D341Med (cell line): Measurements from ENCODE around the gene TMA7B.

Experiments
- DNase-seq: peaks from one replicate; pipeline ENCODE4 v3.0.0; 2012; ENCODE audit warnings: low spot score

TMA7B gene

DNA sequence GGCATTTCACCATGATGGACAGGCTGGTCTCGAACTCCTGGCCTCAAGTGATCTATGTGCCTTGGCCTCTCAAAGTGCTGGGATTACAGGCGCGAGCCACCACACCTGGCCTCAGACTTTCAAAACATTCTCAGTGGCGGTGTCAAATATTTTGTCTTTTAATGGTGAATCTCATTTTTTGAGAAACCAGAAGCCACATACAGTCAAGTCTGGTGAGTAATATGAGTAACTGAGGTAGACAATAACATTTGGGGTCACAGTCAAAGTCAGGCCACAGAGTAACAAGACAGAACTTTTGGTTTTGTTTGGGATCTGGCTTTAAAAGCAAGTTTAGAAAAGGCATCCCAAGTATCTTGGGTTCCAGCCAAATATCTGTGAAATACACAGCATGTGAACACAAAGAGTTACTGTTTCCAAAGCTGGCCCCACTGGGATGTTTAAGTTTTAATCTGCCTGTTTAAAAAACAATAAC, 5.6 kb upstream of the TMA7B start:
- no peak for DNase-seq

DNA sequence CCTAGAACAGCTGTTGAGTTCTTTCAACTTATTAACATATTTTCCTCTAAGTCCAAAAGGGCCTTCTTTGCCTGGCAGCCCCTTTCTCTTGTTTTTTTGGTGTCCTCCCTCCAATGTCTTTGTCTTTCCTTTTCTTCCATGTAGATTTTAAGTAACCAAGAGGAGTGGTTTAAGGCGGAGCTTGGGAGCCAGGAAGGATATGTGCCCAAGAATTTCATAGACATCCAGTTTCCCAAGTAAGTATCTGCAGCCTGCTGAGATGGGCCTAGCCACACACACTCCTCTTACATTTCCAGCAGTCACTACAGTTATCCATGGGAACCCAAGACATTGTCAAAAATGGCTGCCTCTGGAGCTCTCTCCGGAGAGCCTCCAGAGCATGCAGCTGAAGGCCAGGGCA, 4.5 kb upstream of the TMA7B start:
- DNase-seq, result no peak

DNA sequence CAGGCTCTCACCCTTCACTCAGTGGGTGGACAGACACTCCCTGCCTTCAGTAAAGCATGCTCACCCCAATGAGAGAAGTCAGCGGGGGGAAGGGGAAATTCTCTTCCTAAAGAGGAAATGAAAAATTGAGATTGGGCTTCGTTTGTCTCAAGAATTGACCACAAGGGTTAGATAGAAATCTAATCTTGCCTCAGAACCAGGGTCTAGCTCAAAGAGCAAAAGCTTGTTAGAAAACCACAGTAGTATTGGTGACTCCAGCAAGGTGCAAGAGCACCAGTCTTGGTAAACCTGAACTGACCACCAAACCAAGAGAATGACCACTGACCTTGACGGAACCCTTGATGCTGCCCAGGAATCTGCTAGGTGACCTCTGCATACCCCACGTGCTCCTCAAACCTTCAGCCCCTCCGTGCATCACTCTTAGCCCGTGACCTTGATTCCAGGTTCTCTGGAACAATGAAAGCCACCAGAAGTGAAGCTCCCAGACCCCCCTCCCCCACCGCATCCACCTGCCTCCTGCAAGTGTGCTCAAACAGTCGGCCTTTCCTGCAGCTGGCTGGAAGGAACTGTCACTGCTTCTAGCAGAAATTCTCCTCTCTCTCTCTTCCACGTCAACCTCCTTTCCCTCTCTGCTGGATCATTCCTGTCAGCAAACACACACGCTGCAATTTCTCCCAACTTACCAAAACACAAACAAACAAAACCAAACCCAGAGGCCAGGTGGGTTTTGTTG, 3.1 kb upstream of the TMA7B start:
- no peak for DNase-seq

DNA sequence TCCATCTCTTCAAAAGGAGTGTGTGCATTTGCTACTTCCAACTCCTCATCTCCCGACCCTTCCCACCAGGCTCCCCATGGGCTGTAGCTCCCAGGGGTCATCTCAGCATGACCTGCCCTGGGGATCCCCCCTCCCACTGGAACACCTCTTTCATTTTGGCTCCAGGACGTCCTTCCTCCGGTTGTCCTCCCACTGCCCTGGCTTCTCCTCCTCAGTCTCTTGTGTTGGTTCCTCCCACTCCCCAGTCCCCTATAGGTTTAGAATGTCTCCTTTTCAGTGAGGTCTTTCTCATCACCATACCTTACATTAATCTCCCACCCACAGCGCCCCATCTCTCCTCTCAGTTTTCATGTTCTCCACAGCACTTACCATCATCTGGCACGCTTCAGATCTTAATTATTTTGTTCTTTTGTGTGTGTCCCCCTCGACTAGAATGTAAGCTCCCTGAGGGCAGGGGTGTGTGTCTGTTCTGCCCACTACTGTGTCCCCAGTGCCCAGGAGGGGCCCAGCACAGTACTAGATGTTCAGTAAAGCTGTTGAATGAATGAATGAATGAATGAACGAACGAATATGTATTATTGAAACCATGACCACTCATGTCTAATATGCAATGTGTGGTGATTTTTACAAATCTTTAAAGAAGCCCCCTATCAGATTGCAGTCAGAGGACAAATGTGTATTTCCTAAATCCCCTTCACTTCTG, 2.0 kb upstream of the TMA7B start:
- no peak for DNase-seq

DNA sequence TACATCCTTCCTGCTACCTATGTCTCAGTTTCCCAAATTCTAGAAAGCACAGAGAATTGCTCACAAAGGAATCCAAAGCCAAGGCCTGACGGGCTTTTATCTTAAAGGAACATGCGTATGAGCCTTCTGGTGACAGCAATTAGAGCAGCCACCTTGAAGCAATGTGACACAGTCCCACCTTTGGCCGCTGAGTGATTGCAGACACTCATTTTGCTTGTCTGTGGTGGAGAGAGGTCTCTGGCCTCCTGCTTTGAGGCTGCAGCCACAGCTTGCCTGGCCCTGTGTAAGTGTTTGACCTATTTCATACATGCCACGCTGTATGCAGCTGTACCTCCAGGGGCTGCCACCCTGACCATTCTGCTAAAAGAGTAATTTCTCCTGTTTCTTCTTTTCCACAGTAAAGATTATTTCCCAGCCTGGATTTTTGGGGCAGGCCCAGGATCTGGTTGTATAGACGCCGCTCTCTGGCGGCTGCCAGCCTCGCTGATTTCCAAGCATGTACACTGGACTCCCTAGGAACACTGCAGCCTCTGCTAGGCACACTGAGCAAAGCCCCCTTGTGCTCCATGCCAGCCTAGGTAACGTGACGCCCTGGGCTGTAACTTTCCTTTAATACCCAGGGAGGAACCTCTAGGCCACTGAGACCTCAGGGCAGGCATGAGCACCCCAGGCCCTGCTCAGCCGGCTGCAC, 1.1 kb upstream of the TMA7B start:
- no peak for DNase-seq

DNA sequence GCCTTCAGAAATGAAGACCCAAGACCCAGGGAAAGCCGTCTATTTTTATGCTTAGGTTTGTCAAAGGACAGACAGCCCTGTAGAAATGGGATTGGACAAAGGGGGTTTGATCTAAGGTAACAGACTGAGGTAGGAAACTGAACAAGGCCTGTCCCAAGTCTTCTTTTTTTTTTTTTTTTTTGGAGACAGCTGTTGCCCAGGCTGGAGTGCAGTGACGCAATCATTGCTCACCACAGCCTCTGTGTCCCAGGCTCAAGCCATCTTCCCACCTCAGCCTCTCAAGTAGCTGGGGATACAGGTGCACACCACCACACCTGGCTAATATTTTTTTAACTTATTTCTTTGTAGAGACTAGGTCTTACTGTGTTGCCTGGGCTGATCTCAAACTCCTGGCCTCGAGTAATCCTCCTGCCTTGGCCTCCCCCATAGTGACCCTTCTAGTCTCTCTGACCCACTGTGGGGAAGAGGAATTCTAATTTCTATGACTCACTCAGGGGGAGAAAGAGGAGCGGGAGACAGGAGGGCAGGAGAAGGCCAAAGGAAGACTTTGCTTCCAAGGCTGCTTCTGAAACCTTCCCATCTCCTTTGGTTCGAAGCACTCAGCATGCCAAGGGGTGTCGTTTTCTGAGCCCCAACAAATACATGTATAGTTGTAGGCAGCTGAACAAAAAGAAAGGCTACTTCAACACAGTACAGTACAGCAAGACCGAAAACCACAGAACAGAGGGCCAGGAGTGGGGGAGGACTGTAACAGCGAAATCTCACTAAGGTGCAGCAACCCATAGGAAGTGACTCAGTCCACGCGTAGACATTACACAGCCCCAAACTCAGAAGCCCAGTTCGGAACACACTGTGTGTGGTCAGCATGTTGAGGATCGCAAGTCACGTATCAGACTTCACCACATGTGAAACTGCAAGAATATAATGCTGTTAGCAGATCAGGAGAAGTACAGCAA, 872 bp downstream of the TMA7B start:
- no peak for DNase-seq

DNA sequence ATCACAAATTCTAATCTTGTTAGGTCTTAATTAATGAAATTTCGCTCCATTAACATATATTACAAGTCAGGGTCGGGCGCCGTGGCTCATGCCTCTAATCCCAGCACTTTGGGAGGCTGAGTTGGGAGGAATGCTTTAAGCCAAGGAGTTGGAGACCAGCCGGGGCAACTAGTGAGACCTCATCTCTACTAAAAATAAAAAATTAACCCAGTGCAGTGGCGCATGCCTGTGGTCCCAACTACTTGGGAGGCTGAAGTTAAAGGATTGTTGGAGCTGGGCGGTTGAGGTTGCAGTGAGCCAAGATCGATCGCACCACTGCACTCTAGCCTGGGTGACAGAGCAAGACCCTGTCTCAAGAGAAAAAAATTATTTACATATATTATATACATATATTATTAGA, 1.9 kb downstream of the TMA7B start:
- no peak for DNase-seq

DNA sequence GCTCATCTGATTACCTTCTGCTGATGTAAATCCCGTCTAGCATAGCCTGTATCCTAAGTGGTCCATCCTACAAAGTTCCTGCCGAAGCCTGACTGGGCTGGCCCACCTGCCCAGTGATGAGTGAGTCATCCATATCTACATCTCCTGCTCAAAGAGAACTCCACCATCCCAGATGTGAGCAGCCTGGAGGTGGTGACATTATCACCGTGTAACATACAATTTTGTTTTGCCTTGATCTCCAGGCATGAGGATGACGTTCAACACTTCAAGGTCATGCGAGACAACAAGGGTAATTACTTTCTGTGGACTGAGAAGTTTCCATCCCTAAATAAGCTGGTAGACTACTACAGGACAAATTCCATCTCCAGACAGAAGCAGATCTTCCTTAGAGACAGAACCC, 5.6 kb downstream of the TMA7B start:
- DNase-seq, result no peak

DNA sequence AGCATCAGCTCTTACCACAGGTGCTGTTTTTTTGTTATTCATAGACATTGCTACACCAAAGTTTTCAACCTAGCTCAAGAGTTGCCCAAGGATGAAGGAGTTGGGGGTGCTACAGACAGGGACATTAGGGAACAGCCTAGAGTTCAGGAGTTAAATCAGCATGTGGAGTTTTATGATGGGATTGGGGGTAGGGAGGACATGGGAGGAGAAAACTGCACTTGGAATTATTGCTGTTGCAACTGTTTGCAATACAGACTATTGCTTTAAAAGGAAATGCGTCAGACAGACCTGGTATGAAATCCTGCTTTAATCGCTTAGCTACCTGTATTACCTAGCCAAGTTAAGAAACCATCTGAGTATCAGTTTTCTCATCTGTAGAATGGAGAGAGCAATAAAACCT, 6.3 kb downstream of the TMA7B start:
- DNase-seq, result no peak

DNA sequence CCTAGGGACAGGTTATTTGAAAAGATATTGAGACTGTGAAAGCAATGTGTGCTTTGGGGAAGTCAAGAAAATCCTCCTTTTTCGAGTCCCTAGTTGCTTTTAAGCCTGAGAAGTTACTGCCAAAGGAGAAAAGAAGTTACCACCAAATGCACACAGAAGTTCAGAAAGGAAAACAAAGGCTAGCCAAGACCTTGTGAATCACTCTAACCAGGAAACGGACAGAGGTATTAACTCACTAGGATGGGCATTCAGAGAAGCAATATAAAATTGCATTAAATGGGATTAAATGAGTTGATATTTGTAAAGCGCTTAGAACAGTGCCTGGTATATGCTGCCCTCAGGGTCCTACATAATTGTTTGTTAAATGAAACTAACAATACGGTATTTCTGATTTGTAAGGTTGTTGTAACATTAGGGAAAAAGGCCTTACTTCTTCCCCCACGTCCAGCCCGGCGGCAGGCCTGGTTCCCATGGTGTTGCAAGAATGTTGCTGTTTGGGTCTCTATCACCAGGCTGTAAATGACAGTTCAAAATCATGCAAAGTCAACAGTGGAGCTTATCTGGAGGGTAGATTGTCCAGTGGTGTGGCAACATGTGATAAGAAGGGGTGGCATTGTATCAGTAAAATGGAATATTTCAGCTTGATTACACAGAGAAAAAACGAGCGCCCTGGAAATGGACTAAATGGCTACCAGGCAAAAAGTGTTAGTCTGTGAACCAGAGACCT, 7.1 kb downstream of the TMA7B start:
- DNase-seq, result no peak

DNA sequence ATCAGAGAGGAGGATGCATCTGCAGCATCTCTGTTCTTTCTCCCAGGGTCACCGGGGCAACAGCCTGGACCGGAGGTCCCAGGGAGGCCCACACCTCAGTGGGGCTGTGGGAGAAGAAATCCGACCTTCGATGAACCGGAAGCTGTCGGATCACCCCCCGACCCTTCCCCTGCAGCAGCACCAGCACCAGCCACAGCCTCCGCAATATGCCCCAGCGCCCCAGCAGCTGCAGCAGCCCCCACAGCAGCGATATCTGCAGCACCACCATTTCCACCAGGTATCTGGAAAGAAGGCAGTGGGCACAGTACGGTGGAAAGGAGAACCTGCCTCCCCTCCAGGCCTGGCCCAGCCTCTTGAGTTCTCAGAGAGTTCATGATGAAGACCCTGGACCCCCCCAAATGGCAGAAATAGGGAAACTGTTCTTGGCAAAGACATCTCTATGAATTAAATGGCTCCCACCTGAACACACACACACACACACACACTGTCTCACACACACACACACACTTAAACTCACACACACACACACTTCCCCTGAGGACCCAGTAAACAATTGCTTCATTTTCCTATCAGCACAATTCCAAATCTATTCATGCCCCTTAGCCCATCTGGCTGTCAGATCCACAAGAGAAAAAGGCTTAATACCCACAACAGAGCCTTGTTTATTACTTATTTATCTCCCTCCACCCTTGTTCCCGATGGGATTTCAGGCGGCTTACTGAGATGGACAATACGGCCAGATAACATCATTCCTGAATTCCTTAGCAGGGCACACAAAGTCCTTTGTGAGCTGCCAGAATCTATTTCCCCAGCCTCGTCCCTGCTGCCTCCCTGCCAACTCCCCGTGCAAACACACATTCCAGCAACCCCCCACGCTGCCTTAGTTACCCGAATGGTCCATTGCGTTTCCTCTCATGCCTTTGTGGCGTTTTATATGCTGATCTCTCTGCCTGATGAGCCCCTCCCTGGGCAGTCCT, 8.1 kb downstream of the TMA7B start:
- DNase-seq, result no peak

DNA sequence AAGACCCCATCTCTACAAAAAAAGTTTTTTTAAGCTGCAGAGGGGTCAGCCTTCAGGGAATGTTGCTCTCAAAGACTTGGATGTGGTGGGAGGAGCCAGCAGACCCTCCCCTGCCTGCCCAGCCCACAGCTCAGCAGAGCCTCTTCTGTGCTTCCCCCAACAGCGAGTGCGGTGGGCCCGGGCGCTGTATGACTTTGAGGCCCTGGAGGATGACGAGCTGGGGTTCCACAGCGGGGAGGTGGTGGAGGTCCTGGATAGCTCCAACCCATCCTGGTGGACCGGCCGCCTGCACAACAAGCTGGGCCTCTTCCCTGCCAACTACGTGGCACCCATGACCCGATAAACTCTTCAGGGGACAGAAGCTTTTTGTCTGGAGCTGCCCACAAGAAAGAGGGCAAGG, 10.5 kb downstream of the TMA7B start:
- no peak for DNase-seq

DNA sequence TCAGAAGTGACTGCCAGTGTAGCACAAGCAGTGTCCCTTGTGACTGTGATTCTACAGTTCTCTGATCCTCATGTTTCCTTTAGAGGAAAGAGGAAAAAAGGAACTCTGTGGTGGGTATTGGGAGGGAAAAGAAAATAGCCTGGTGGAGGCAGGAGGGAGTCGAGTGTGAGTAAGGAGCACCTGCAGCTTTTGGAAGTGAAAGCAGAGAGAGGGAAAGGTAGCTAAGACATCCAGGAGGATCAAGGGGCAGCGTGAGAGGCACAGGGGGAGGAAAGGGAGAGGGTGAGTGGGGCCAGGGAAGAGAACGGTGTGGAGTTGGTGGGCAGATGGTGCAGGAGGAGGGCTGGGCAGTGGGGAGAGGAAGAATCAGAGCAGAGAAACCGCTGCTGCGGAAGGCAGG, 12.4 kb downstream of the TMA7B start:
- DNase-seq, result no peak

DNA sequence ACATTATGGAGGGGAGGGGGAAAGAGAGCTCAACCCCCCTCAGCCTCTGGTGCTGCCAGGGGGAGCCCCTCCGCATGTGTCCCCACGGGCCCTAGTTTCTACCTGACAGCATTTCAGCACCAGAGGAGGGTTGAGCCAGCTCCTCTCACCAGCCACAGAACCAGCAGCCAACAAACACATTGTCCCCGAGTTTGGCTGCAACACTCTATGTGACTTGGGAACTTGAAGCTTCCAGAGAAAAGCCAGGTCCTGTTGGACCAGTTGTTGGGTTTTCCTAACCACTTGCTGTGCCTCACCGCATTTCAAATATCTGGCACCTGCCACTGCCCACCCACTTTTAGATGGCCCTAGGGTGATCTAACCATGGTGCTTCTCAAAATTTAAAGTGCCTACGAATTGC, 13.5 kb downstream of the TMA7B start:
- no peak for DNase-seq

DNA sequence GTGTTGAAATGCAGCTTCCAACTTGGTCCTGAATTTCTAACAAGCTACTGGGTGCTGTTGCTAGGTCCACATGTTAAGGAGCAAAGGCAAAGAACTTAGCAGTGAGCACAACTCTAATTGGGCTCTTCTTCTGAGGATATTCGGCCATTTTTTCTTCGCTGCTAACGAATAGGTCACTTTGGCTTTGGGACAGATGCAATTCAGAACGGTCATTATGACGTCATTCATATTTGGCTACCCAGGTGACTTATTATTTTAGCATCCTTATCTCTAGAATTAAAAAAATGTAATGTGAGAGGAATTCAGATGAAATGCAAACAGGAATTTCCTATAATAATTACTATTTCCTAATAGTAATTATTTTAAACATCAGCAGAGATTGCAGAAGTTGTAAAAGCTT, 13.9 kb downstream of the TMA7B start:
- no peak for DNase-seq

DNA sequence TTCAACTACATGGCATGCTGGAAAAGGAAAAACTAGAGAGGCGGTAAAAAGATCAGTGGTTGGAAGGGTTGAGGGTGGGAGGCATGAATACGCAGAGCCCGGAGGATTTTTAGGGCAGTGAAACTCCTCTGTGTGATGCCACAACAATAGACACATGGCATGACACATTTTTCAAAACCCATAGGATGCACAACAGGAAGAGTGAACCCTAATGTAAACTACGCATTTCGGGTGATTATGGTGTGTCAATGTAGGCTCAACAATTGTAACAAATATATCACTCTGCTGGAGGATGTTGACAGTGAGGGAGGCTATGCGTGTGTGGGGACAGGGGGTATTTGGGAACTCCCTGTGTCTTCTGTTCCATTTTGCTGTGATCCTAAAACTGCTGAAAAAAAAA, 18.9 kb downstream of the TMA7B start:
- DNase-seq, result no peak

DNA sequence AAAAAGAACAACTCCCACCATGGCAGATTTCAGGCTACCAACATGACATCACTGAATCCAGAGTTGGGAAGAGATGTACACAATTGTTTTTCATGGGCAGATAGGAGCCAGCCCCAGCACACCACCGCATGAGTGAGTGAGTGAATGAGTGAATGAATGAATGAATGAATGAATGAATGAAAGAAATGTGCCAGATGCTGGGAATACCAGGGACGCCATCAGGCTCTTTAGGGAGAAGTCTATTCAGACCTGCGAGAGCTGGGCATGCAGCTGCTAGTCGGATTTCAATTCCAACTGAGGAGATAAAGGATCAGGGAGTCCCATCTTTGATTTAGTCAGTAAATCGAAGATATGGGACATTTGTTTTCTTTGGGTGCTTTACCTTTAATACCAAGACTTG, 19.3 kb downstream of the TMA7B start:
- DNase-seq, result no peak

DNA sequence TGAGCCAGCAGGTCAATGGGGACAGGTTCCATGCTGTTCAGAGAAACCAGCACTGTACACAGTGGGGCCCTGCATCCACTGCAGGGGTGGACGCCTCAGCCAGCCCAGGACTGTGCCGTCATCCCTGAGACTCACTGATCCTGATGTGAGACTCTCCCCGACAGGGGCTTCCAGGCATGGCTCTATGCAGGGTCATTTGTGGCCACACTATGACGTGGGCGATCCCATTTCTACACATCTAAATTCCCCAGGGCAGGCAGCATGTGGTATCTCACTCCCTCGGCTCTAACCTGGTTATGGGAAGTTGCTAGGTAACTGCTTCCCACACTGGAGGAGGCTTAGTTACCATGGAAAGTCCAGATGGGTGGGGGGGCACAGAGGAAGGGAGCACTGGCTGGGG, 20.4 kb downstream of the TMA7B start:
- DNase-seq, result no peak

DNA sequence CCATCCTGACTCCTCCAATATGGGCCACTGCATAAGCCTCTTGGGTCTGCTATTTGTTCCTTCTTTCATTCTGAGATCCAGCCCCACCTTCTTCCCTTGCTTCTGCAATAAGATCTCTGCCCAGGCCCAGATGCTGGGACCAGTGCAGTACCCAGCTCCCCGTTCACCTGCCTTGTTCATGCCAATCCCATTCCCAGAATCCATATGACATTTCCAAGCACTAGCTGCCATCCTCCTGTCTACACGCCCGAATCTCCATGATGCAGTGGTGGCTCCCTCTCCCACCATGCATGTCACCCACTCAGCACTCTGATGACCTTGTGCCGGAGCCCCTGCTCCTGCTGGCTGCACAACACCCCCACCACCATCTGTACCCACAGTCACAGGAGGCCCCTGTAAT, 23.1 kb downstream of the TMA7B start:
- DNase-seq, result no peak

DNA sequence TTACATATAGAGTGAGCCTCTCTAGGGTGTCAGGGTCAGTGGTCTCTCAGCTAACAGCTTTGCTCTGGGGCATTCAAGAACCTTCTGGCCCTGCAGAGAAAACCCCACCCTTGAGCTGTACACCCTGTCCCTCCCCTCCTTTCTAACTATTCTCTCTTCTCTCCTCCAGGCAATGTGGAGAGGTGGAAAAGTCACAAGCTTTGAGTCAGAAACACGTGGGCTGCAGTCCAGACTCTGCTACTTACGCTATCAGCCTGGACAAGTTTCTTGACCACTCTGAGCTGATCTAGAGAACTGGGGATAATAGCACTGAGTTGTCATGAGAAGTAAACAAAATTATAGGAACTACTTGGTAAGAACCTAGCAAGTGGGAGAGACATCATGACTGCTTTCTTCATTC, 23.8 kb downstream of the TMA7B start:
- DNase-seq, result no peak
